Islet of Langerhans (tissue), 1 donor: ENCODE results near the gene COL1A2.

ENCODE experiments used
- FAIRE-seq: peaks from one replicate; lab custom pipeline; 2011; peaks lifted over from hg19 to GRCh38; lab: Jason Lieb, UNC

Gene COL1A2

DNA sequence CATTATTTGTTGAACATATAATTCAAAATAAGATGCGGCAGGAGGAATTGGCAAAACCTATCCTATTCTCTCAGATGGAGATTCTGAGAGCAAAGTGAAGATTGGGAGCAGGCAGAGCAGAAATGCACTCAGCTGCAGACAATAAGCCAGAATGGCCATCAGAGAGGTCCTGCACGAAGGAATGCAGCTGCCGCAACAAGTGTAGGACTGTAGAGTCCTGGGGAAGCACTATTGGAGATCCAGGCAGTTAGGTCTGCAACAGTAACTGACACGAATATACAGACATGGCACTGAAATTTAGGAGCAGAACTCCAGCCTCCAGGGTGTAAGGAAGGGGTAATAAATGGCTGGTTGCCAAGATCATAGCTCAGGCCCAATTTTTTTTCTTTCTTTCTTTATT, 10.4 kb upstream of the COL1A2 start:
- FAIRE-seq = no peak

DNA sequence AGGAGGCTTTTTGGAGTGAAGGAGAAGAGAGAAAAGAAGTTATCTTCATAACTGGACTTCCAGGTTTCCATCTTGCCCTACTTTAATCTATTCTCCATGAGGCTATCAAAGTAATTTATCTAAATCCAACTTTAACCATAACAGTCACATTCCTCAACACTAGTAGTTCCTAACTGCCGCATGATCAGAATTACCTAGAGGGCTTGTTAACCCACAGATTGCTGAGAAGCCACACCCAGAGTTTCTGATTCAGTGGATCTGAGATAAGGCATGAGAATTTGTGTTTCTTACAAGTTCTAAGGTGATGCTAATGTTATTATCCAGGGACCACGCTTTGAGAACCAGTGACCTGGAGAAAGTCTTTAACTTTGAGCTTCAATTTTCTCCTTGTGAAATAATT, 8.3 kb upstream of the COL1A2 start:
- no peak for FAIRE-seq

DNA sequence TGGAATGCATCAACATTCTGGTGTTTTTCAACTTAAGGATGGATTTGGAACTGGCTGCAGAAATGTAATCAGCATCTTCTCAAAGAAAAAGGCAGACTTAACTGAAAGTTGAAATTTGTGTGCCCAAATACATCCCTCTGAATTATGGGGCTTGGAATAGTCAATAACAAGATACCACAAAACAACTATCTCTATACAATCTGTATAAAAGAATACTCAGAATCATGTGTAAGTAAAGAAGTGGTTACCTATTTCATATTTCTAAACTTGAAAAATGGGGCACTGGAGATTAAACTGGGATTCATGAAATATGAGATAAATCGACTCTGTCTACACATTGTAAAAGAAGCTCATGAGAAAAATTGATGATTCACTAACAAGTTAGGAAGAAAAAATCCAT, 6.2 kb upstream of the COL1A2 start:
- FAIRE-seq = no peak

DNA sequence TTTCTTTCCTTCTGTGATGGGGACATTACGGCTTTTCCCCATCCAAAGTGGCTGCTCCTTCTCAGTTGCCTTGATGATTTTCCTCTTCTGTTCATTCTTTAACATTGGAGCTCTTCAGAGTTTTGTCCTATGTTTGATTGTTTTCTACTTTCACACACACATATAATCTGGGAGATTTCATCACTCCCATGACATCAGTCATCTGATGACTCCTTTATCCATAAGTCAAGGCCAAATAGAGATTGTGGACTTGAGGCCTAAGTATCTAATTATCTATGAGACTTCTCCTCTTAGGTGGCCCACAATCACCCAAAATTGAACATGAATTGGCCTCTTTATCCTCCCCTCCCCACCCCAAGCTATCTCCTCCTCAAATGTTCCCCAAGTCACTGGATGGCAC, 5.3 kb upstream of the COL1A2 start:
- FAIRE-seq = no peak

DNA sequence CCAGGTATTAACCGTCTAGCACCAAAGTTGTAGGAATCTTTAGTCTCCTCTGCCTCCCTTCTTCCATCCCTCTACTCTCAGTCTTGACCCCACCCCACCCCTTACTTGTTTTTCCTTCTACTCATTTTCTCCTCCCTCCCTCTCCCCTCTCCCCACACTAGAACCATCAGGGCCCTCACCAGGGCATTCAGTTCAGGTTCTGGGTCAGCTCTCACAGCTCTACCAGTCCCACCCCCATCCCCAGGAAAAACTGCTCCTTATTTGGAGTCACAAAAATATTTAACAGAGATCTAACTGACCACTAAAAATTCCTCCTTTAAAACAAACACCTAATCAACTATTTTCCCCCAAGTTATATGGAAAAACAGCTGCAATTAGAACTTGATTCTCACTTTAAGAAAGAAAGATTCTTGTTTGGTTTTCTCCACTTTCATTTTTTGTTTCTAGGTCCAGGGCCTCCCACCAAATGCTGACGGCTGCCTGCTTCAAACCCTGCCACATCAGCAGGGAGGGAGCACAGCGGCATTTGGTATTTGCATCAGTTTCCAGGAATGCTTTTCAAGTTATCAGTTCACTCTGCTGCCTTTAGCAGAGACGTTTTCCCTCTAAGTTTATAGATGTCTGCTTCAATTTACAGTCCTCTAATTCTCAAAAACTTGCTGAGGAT, 2.8 kb upstream of the COL1A2 start:
- FAIRE-seq = no peak

DNA sequence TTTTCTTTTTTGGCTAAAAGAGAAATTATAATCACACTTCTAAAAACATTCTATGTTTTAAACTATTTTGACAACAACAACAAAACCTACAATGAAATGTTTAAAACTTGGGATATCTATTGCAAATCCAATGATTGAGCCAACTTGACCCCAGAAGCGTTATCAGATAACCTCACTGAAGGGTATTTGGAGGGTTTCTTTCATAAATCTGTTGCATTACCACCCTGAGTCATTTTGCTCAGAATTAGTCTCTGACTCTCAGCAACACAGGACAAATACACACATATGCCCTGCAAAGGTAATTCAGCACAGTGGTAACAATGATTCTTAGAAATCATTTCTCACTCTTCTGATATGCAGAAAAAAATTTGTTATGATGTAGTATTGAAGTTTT, 2.3 kb upstream of the COL1A2 start:
- FAIRE-seq = no peak

DNA sequence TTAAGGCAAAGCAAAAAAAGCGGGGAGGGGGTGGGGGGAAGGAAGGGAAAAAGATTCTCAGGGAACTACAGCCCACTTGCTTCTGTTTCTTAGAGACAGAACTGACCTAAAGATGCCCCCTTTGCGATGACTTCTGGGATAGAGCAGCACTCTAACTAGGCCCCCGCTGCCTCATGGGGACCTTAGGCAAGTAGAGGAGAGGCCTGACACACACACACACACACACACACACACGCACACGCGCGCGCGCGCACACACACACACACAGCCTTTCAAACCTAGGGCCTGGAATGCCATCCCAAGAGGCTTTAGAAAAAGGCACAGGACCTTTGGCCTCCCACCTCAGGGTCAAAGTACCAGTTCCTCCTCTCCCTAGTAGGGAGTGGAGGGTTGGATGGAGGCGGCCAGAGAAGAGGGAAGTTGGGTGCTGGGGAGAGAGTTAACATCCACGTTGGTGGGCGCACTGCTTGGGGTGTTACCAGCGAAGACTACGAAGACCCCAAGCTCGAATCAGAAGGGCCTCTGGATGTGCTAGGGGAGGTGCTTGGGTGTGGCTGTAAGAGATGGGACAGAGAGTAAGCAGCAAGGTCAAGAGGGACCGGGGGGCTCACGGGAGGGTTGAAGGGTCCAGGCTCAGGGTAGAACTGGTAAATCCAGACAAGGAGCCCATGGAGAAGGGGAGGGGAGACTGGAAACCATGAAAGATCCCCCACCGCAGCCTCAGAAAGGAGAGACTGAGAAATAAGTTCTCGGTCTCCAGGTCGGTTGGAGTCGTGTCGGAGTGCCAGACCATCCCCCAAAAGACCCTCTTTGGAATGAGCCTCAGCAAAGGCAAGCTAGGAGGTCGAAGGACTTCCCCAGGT, 1.2 kb upstream of the COL1A2 start:
- no peak for FAIRE-seq

DNA sequence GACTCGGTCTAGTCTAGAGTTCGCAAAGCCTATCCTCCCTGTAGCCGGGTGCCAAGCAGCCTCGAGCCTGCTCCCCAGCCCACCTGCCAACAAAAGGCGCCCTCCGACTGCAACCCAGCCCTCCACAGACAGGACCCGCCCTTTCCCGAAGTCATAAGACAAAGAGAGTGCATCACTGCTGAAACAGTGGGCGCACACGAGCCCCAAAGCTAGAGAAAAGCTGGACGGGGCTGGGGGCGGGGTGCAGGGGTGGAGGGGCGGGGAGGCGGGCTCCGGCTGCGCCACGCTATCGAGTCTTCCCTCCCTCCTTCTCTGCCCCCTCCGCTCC, 622 bp upstream of the COL1A2 start:
- no peak for FAIRE-seq

DNA sequence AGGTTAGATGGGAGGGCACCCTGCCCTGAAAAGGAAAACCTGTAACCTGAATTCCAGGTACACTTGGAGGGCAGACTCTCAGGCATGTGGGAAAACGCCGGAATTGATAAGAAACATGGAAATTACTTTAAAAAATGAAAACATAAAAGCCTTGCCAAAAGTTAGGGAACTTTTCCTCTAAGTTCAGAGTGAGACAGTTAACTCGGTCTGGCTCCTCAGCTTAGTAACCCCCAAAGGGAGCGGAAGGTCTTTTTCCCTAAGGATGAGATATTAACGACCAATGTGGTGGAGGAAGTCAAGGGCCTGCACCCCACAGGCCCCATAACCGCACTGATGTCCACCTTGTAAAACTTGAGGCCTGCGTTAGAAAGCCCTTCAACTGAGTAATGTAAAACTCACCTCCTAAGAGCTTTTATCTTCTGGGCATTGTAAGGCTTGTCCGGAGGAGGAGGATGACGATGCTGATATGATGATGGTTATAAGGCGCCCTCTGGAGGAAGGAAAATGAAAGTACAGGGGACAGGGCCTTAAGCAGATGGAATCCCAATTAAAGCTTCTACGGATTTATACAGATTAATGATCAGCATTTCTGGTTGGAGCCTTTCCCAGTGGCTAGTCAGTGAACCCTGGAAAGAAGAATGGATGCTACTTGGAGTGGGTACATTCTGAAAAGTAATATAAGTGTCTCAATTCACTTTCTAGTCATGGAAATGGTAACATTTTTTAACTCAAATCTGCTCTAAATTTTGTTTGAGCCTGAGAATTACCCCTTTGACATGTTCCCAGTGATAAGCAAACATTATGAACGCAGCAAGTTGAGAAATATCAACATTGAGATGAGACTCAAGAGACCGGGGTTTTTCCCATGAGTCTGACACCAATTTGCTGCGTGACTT, 694 bp downstream of the COL1A2 start:
- FAIRE-seq = peak; percentile 69

DNA sequence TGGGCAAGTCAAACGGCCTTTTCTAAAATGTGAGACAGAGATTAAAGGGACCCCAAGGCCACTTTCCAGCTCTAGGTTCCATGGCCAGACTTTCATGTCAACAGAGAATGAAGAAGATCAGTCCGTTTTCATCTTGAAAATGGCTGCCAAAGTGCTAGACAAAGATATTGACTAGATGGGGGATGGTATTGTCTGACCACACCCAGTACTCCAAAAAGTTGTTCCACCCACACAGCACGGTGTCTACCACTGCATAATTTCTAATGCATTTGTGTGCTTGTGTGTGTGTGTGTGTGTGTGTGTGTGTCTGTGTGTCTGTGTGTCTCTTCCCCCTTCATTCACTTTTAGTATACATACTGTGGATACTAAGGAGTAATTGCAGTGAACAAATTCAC, 1.3 kb downstream of the COL1A2 start:
- FAIRE-seq = no peak

DNA sequence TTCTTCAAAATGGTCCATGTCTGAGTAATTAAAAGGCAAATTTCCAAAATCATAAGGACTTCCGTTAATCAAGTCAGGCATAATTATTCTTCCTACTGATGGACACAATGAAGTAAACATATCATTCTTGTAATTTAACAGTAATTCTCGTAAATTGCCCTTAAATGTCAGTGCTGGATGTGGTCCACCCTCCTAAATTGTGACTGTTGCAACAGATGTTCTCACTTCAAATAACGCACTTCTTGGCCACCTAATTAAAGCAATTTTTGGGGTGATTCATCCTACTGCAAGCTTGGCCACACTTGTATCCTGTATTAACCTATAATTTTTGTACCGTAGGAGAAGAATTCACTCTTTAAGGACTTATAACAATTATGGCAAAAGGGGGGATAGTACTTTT, 1.9 kb downstream of the COL1A2 start:
- FAIRE-seq = no peak

DNA sequence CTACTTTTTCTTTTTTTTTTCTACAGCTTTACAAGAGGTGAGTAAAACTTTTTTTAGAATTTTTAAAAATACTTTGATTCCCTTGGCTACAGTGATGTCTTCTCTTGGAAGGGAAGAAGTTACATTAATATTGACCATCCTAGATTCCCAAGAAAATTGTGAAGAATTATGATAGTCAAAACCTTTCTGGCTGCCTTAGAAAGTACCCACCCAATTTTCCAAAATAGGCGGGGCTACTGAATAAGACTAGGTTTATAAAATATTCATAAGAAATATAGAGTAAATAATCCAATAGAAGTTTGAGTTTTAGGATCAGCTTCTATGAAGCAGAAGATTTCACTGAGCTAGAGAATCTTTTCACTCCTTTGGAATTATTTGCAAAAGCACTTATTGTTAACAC, 3.0 kb downstream of the COL1A2 start:
- no peak for FAIRE-seq

DNA sequence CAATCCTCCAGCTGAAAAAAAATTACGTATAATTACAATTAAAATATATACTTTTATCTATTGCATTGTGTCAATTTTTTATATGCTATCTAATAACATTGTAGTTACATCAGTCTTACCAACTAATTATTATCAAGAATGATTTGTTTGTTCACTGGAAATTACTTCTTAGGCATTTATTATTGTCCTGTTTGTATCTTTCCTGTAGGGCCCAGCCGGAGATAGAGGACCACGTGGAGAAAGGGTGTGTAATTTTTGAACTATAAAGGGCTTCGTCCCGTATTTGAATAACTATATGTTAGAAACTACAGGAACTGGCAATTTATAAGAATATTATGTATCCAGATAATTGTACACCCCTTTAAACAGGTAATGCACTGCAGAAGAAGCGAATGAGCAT, 4.1 kb downstream of the COL1A2 start:
- no peak for FAIRE-seq

DNA sequence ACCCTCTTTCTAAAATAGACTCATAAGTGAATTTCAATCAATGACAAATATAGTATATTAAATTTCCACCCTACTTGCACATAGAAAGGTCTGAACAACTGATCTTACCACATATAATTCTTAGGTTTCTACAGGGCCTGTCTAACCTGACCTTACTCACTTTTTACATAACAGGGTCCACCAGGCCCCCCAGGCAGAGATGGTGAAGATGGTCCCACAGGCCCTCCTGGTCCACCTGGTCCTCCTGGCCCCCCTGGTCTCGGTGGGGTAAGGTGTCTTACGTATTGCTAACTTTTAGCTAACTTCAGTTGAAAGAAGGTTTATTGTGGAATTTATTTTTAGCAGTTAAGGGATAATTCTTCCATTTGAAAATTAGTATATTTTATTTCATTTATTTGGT, 5.3 kb downstream of the COL1A2 start:
- no peak for FAIRE-seq

DNA sequence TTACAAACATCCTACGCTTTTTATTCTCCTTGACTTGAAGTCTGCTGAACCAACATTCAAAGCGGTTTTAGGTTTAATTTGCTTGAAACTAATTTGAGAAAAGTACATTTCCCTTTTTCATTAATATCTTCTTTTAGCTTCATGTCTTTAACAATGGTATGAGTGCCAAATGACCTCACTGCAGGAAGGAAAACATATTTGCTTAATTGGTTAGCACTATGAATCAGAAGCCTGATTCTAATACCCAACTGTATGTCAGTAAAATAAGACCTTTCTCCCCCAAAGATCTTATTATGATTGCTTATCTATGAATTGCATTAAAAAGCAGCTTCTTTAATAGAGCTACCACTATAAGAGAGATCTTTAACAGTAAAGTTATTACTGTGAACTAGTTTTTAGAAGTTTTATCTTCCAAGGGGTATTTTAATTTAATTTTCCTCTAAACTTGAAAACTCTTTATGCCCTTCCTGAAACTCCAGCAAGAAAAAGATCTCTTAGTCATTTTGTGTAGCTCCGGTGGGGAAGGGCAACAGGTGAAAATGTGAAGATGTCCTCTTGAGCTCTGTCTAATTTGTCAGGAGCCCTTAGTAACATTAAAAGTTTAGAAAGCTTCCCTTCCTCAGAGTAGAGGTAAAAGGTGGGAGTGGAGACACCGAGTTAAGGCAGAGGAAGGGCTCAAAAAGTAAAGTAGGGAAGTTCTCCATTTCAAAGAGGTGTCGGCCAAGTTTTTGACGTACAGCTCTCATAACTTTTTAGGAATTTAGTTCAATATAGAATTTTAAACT, 6.1 kb downstream of the COL1A2 start:
- FAIRE-seq = peak; percentile 86

DNA sequence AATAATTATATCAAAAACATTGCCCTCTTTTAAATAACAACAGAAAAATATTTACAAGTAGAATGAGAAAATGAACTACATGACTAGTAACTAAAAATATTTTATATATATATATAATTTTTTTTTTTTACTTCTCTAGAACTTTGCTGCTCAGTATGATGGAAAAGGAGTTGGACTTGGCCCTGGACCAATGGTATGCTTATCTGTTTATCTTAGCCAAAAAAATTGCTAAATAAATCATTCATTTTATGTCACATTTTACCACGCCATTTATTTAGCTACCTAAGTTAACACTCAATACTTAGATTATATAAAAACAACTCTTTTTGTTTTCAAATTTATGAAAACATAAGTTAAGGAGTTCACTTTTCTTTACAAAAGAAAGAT, 6.7 kb downstream of the COL1A2 start:
- no peak for FAIRE-seq

DNA sequence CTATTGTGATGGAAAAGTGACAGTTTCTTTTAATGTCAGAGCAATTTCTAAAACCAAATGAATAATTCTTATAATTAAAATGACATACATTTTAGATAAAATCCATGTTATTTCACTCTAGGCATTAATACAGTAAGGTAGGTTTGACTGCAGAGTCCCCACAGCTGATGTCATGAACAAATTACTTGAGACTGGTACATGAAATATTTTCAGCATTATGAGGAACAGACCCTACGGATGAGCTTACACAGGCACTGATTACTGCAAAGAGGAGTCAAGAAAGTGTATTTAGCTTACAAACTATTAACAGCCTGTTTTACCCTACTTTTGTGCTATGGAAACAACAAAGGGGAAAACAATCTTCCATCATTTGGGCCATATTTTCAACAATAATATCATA, 8.9 kb downstream of the COL1A2 start:
- no peak for FAIRE-seq

DNA sequence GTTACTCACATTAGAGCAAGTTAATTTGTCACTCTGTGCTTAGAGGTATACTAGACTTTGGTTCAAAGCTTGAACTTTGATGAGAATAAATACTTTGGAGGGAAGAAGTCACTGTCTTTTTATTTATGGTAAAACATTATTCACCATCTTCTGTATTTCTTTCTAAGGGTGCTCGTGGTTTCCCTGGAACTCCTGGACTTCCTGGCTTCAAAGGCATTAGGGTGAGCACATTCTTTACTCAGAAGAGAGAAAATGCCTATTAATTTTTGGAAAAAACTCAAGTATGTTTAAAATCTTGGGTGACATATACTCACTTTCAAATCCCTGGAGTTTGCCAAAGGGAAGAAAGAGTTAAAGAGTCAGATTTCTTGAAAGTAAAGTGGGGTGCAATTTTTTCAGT, 10.8 kb downstream of the COL1A2 start:
- FAIRE-seq = no peak

DNA sequence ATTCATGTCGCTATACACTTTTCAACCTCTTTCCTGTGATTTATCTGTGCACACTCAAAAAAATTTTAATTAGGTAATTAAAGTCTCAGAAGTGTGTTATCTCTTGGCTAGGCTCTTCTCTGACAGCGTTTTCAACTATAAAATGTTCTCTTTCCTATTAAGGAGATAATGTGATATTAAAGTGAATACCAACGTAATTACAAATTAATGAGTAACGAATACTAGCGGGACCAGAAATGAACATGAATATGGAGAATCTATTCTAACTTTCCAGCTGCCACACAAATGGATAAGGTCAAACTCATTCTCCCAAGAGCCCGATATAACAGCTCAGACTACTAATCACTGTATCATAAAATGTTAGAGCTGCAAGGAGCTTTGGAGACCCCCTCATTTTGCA, 12.0 kb downstream of the COL1A2 start:
- no peak for FAIRE-seq

DNA sequence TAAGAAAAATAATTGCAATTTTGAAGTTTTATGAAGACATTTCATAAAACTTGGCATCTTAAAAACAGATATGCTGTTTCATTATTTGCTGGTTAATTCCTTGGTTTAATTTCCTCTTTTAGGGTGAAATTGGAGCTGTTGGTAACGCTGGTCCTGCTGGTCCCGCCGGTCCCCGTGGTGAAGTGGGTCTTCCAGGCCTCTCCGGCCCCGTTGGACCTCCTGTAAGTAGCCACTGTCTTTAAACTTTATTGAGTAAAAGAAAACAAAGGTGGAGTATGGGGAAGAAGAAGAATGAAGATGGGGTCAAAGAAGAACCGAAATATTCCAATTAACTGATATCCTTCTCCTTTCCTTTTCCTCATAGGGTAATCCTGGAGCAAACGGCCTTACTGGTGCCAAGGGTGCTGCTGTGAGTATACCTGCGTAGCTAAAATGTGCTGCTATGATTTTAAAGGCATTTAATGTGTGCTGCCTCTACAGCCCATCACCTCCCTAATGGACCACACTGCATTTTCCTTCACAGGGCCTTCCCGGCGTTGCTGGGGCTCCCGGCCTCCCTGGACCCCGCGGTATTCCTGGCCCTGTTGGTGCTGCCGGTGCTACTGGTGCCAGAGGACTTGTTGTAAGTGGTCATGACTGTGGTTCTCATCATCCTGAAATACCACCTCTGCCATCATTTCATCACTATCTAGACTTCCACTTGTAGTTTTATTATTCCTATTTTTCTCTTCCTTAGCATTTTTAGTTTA, 14.7 kb downstream of the COL1A2 start:
- FAIRE-seq = no peak

DNA sequence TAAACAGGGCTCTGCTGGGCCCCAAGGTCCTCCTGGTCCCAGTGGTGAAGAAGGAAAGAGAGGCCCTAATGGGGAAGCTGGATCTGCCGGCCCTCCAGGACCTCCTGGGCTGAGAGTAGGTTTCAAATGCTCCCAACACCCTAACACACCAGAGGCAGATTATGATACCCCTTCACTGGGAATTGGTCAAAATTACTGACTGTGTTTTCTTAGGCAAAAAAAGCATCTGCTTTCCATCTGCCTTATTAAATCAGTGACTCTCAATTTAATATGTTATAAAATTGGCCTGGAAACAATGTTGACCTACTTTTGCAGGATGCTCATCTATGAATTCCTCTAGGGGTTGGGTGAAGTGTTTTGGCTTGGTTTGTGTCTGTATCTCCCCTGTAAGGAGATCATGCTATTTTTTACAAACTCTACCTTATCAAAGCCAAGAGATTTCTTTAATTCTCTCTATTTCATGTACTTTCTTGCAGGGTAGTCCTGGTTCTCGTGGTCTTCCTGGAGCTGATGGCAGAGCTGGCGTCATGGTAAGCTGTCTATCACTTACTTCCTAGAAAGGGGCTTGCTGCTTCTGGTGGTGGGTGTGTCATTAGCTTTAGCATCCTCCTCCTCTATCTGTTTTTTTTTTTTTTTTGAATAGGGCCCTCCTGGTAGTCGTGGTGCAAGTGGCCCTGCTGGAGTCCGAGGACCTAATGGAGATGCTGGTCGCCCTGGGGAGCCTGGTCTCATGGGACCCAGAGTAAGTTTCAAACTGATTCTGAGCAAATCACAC, 15.9 kb downstream of the COL1A2 start:
- FAIRE-seq = no peak
